ENCODE measurements around the gene NEURL1B. TPM values are rescaled to one million over a fixed set of nuclear protein-coding genes. Genes with fewer than 3 reads are reported as not detected.
"Not testable (repeated sequence)": the region's sequence is repeated elsewhere in the genome, so short reads cannot be mapped to it uniquely, and the experiment has no call there.

Gene NEURL1B
- total RNA-seq, 4 donors from 2014 or later = 10.3 to 86.5 (median 17.8) TPM

DNA sequence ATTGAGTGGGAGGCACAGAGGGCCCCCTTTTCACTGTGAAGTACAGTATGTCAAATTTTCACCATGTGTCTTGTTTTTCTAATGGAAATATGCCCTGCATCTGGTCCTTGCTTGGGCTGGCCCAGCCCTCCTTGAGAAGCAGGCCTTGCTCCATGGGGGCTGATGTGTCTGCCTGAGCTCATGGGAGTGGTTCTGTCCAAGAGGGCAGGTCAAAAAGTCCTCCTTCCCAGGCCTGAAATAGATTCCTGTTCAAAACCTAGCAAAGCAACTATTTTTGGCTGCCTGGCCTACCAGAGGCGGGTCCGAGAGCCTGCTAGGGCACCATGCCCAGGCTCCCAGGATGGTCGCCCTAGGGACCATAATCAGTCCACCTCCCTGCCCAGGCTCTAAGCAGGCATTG is 40.5 kb upstream of the NEURL1B start:
- TF ChIP-seq, protein P1, sequence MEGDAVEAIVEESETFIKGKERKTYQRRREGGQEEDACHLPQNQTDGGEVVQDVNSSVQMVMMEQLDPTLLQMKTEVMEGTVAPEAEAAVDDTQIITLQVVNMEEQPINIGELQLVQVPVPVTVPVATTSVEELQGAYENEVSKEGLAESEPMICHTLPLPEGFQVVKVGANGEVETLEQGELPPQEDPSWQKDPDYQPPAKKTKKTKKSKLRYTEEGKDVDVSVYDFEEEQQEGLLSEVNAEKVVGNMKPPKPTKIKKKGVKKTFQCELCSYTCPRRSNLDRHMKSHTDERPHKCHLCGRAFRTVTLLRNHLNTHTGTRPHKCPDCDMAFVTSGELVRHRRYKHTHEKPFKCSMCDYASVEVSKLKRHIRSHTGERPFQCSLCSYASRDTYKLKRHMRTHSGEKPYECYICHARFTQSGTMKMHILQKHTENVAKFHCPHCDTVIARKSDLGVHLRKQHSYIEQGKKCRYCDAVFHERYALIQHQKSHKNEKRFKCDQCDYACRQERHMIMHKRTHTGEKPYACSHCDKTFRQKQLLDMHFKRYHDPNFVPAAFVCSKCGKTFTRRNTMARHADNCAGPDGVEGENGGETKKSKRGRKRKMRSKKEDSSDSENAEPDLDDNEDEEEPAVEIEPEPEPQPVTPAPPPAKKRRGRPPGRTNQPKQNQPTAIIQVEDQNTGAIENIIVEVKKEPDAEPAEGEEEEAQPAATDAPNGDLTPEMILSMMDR (IDR thresholded peaks at IDR 0.05) = no peak
- no peak for ATAC-seq (ENCODE audit: low FRiP score)

DNA sequence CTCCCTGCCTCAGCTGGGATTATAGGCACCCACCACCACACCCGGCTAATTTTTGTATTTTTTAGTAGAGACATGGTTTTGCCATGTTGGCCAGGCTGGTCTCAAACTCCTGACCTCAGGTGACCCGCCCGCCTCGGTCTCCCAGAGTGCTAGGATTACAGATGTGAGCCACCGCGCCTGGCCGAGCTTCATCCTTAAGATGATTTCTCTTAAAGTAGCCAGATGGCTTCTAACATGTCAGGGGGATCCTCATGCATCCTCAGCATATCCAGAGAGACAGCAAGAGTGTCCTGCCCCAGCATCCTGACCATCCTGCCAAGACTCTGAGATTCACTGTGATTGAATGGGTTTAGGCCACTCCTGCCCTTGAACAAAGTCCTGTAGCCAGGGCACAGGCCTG is 39.5 kb upstream of the NEURL1B start:
- DNase-seq (ENCODE audit: low spot score) = not testable (repeated sequence)

More for the DNA sequence above, 40.5 kb upstream of the NEURL1B start:
- no peak for DNase-seq (ENCODE audit: low spot score)

DNA sequence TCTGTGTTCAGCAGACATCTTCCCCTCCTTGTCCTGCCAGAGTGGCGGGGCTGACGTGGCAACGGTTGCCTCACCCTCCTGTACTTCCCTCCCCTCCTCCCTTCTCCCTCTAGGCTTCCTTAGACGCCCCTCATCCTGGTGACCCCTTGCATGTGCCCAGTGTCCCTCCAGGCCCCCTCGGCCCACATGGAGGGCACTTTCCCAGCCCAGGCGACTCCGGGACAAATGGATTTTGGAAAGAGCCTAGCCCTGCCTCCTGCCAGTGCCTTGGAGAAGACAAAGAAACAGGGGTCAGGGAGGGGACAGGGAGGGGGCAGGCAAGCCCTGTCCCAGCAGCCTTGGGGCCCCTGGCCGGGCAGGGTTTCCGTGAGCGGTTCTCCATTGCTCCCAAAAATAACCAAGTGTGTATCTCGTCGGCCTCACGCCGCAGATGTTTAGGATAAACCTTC is 38.3 kb upstream of the NEURL1B start:
- DNase-seq (ENCODE audit: low spot score) = no peak
- TF ChIP-seq, protein P1 (IDR thresholded peaks at IDR 0.05) = no peak
- no peak for ATAC-seq (ENCODE audit: low FRiP score)

More for the DNA sequence above, 39.5 kb upstream of the NEURL1B start:
- ATAC-seq (ENCODE audit: low FRiP score) = not testable (repeated sequence)

DNA sequence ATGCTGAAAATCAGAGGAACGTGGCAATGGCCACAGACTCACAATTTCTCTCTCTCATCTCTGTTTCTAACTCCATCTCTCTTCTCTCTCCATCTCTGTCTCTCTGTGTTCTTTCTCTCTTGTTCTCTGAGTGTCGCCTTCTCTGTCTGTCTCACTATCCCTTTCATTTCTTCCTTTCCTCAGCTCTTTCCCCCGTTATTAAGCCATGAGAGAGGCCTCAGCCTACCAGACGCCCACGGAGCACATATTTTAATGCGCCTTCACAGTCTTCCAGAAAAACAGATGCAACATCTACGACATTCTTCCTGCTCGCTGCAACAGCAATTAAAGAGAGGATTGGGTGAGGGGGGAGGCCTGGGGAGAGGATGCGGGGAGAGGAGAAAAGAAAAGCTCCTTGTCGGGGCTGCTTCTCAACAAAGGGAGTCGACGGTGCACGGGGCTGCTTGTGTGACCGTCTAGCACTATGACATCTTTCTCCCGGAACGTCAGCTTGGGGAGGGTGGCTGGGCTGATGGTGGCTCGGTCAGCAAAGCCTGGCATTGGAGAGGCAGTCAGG is 37.7 kb upstream of the NEURL1B start:
- DNase-seq (ENCODE audit: low spot score) (no peak), ATAC-seq (ENCODE audit: low FRiP score) (no peak)
- TF ChIP-seq, protein P1 (IDR thresholded peaks at IDR 0.05) = no peak

DNA sequence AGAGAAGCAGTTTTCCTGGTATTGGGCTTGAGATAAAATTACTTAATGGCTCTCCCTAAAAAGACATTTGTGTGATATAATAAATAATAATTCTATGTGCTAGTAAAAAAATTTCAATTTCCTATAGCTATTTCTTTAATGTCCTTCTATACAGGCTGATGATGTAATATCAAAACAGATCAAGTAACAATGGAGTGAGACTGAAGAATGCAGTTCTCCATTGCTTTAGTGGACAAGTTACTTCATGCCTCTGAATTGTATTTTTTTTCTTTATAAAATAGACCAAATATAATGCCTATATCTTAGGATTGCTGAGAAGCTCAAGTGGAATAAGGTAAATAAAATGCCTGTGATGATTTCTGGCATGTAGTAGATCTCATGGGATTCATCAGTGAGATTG is 35.6 kb upstream of the NEURL1B start:
- ATAC-seq (ENCODE audit: low FRiP score) = no peak

DNA sequence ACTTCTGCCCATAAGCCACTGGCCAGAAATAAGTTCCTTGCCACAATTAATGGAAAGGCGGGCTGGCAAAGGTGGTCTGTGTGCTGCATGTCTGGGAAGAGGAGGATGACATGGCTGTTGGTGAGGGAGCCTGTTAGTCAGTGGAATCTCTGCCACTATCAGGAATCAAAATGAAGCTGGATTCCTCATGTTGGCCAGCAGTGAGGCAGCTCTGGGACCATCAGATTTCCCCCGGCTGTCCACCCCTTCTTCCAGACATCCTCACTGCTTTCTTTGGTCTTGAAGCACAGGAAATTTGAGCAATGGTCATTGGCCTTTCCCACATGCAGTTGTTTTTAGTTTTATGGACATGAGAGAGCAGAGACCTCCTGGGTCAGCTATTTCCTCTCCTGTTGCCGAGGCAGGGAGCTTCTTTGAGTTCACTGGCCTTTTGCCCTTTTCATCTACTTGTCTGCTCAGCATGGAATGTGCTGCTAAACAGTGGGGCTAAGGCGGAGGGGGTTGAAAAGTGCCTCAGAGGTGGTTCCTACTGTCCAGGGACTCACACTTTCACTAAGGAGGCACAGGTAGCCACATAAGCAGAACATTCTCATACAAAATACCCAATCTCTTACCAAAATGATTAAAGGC is 34.8 kb upstream of the NEURL1B start:
- TF ChIP-seq, protein P1 (IDR thresholded peaks at IDR 0.05) = no peak
- DNase-seq (ENCODE audit: low spot score) (no peak), ATAC-seq (ENCODE audit: low FRiP score) (no peak)

More for the DNA sequence above, 35.6 kb upstream of the NEURL1B start:
- DNase-seq (ENCODE audit: low spot score) = no peak
- TF ChIP-seq, protein P1 (IDR thresholded peaks at IDR 0.05) = no peak

DNA sequence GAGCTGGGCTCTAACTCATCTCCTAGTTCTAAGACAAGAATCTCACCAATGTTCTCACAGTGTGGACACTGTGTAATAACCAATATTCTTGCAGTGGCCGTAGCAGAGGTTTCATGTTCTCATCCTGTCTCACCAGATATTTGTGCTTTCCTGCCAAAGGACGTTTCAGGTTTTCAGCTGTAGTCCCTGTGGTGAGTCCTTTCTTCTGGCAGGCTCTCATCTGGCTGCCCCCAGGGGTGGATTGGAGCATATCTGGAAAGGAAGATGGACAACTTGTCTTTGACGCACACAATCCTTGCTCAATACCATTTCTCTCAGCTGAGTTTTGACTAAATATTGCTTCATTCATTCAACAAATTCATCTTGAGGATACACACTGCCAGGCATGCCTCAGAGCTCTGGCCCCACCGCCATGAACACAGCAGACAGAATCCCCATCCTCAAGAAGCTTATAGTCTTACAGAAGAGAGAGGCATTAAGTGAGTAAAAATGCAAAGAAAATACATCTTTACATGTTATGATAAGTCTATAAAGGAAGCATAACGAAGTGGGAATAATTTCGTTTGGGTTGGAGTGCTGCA is 33.8 kb upstream of the NEURL1B start:
- TF ChIP-seq, protein P1 (IDR thresholded peaks at IDR 0.05) = no peak
- no peak for ATAC-seq (ENCODE audit: low FRiP score)

More for the DNA sequence above, 33.8 kb upstream of the NEURL1B start:
- no peak for DNase-seq (ENCODE audit: low spot score)

Measured in omental fat pad (tissue), 4 donors.